Bronchial epithelial cell (primary cell): ENCODE measurements around the gene CNPY4. TPM values are rescaled to one million over a fixed set of nuclear protein-coding genes. Genes with fewer than 3 reads are reported as not detected.

Source experiments
- DNase-seq: peaks from one replicate; pipeline ENCODE4 v3.0.0-alpha.2; 2010; ENCODE audit warnings: low read depth
- FAIRE-seq: peaks from 2 replicates; lab custom pipeline; 2011; peaks lifted over from hg19 to GRCh38; lab: Jason Lieb, UNC
- H3K27me3 ChIP-seq: 2 replicates; pipeline ENCODE4 v1.5.1; 2011; ENCODE audit warnings: low read length; ENCODE audit not compliant: control insufficient read depth, insufficient read depth
- H3K36me3 ChIP-seq: 2 replicates; pipeline ENCODE4 v1.5.1; 2011; ENCODE audit warnings: low read length; ENCODE audit not compliant: control insufficient read depth, insufficient read depth
- H3K4me3 ChIP-seq: 2 replicates; pipeline ENCODE4 v1.5.1; 2011; ENCODE audit warnings: mild to moderate bottlenecking, low read depth, low read length, control low read depth
- total RNA-seq: library from RNA; depleted of rRNA; stranded (reverse); fragments of >200 nt; gene quantifications from 2 replicates; pipeline ENCODE4 v1.2.1, GENCODE V29; 2014
- TF ChIP-seq, protein P1 (sequence below): IDR thresholded peaks from 2 replicates; pipeline ENCODE4 v1.5.1; 2011; ENCODE audit warnings: mild to moderate bottlenecking, moderate library complexity, low read length, control low read depth, inconsistent platforms; ENCODE audit not compliant: insufficient read depth, severe bottlenecking

The CNPY4 gene
- total RNA-seq, 1 donor from 2014 or later: 2.9 TPM

GRCh38 chr7:100152404-100152803, 33.0 kb downstream of the CNPY4 start:
- TF ChIP-seq, protein P1, sequence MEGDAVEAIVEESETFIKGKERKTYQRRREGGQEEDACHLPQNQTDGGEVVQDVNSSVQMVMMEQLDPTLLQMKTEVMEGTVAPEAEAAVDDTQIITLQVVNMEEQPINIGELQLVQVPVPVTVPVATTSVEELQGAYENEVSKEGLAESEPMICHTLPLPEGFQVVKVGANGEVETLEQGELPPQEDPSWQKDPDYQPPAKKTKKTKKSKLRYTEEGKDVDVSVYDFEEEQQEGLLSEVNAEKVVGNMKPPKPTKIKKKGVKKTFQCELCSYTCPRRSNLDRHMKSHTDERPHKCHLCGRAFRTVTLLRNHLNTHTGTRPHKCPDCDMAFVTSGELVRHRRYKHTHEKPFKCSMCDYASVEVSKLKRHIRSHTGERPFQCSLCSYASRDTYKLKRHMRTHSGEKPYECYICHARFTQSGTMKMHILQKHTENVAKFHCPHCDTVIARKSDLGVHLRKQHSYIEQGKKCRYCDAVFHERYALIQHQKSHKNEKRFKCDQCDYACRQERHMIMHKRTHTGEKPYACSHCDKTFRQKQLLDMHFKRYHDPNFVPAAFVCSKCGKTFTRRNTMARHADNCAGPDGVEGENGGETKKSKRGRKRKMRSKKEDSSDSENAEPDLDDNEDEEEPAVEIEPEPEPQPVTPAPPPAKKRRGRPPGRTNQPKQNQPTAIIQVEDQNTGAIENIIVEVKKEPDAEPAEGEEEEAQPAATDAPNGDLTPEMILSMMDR: no peak

DNA sequence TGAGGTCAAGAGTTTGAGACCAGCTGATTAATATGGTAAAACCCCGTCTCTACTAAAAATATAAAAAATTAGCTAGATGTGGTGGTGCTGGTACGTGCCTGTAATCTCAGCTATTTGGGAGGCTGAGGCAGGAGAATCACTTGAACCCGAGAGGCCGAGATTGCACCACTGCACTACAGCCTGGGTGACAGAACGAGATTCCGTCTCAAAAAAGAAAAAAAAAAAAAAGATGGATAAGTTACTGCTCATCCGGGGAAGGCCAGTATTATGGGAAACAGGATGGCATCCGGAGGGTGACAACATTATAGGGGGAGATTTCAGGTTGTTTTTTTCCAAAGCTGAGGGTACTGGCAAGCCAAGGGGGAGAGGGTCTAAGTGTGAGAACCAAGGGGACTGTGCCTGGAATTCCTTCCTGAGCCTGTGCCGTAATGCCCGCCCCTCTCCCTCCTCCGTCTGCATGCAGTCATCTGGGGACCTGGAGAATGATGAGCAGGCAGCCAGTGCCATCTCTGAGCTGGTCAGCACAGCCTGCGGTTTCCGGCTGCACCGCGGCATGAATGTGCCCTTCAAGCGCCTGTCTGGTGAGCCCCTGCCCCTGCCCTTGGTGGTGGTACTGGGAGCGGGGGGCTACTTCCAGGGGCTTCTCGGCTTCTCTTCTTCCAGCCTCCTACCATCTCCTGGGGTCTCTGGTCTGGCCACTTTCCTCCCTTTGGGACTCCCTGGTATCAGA, 33.7 kb downstream of the CNPY4 start:
- TF ChIP-seq, protein P1: no peak
- no peak for FAIRE-seq
- H3K36me3 ChIP-seq: peaks cover 27% of the 10 kb centered on the region
- no peak overlapping the region for H3K4me3 ChIP-seq
- H3K27me3 ChIP-seq: no peaks in the 10 kb centered on the region
- DNase-seq: no peak

More at GRCh38 chr7:100152404-100152803, 33.0 kb downstream of the CNPY4 start:
- Histone ChIP-seq H3K36me3 (peaks cover 27% of the 10 kb centered on the region), H3K27me3 (no peaks in the 10 kb centered on the region), H3K4me3 (no peak overlapping the region)
- FAIRE-seq (no peak), DNase-seq (no peak)

GRCh38 chr7:100153708-100154535, 34.5 kb downstream of the CNPY4 start:
- no peak for FAIRE-seq
- Histone ChIP-seq H3K4me3 (no peak overlapping the region), H3K36me3 (peaks cover 27% of the 10 kb centered on the region), H3K27me3 (no peaks in the 10 kb centered on the region)
- TF ChIP-seq, protein P1: no peak
- DNase-seq: no peak

DNA sequence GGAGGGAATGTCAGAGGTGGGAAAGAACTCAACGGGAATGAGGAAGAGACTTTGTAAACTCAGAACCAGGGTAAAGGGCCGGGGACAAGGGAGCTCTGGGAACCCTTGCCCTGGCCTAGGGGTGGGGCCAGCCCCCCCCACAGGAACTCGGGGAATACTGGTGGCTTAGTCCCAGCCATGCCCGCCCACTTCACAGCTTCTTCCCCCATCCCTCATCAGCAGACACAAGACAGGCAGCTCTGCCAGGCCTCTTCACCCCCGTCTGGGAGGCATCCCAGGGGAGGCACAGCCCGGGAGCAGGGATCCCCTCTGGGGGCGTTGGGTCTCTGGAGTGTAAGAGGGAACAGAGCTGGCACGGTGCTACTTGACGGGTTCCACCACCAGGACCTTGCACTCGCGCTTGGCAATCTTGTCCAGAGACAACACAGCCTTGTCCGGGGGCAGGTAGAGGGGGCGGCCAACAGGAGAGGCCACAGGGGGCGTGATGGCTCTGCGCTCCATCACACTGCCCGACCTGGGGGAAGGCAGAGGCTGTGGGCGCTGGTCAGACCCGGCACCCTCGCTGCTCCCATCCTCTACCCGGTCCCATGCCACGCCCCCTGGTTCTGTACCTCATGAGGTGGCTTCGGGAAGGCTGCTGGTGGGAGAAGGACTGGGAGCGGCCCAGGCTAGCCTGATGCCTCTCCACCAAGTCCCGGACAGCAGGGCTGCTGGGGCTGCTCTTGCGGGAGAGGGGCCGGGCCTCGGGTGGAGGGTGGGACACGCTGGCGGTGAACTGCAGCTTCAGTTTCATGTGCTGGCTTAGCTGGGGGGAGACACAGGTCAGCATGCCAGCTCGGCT, 35.4 kb downstream of the CNPY4 start:
- FAIRE-seq (no peak), DNase-seq (no peak)
- Histone ChIP-seq H3K27me3 (no peaks in the 10 kb centered on the region), H3K36me3 (peaks cover 27% of the 10 kb centered on the region), H3K4me3 (no peak overlapping the region)
- TF ChIP-seq, protein P1: no peak

DNA sequence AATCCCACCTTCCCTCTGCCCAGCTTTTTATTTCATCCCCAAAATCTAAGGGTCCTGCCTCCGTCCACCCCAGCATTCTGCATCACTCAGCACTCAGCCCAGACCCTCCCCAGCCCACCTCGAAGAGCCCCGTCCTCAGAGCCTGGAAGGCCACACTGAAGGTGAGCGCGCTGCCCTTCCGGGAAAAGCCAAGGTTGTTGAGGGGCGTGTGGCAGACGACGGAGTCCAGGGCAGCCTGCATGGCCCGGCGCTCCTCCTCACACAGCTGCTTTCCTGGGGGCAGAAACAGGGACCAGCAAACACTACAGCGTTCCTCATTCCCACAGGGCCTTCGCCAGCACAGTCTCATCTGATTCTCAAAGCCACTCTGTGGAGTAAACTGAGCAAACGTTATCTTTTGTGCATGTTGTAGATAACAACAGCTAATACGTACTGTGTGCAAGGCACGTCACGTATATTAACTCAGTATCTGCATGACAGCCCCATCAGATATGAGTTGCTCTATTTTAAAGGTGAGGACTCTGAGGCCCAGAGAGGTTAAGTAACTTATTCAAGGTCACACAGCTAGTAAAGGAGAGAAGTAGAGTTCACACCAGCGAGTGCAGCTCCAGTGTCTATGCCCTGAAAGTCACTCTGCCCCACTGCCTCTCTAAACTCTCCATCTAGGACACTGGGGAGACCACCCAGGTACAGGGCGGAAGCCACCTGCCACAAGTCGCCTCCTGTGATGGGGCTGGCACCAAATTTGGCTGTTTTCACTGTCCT, 36.3 kb downstream of the CNPY4 start:
- DNase-seq (no peak), FAIRE-seq (no peak)
- no peaks in the 10 kb centered on the region for H3K27me3 ChIP-seq
- H3K4me3 ChIP-seq: no peak overlapping the region
- peaks cover 27% of the 10 kb centered on the region for H3K36me3 ChIP-seq
- TF ChIP-seq, protein P1: no peak
